IPS-NIHi7 (cell line): ENCODE measurements around the gene UBTD1.
A peak's percentile ranks its signal among the peaks of the same experiment; 100 is the strongest.
"Not testable (repeated sequence)": the region's sequence is repeated elsewhere in the genome, so short reads cannot be mapped to it uniquely, and the experiment has no call there.

Experiments used
- DNase-seq: peaks from one replicate; pipeline ENCODE4 v3.0.0; 2012; ENCODE audit warnings: mixed read lengths; ENCODE audit errors: extremely low spot score

The UBTD1 gene

DNA sequence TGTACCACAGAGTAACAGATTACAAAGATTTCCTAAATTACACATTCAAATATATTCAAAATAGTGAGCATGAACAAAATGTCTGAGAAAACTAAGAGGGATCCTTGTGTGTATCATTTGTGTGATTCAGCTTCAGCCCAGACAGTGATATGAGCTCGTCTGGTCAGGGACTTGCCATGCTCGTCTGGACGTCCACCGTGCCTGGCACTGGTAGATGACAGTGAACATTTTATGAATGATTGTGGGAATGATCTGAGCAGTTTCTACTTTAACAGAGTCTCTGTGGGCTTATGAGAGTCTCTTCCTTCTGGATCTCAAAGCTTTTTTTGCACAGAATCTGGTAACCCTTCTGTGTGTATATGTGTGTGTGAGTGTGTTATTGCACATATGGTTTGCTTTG, 39.7 kb downstream of the UBTD1 start:
- no peak for DNase-seq

DNA sequence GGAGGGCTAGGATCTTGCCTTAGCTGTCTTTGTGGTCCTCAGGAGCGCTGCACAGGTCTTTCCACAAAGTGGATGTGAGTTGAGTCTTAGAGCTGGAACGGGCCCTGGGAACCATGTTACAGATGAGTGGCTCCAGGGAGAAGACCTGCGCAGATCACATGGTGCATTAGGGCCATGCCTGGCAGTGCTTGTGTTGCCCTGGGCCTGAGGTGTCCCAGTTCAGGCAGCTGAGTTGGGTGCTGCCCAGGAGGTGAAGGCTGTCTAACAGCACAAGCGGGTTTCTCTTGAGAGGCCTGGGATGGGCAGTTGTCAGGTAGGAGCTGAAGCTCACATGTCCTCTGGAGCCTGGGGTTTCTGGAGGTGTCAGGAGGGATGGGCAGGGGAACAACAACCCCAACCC, 40.1 kb downstream of the UBTD1 start:
- DNase-seq: no peak

DNA sequence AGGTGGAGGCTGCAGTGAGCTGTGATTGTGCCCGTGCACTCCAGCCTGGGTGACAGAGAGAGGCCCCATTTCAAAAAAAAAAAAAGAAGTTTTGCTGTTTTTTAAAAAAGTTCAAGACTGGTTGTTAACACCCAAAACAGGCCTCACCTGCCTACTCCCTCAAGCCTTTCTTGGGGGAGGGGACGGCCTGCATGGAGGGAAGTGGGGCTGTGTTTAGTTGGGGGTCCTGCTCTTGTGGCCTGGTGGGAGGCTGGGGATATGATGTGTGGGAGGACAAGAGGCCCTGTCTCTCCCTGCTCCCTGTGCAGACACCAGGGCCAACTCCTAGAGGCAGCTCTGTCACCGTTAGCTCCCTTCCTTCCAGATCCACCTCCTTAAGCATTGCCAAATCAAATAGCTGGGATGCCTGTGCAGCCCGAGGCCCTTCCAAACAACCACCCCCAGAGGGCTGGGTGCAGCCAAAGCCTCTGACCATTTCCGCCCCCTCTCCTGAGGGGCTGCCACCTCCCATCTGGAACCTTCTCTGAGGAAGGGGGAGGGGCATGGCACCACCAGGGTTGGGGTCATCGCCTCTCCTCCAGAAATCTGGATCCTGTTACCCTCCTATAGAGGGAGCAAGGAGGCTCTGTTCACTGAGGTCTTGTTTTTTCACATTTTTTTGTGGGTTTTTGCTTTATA, 40.9 kb downstream of the UBTD1 start:
- DNase-seq: peak; percentile 72

DNA sequence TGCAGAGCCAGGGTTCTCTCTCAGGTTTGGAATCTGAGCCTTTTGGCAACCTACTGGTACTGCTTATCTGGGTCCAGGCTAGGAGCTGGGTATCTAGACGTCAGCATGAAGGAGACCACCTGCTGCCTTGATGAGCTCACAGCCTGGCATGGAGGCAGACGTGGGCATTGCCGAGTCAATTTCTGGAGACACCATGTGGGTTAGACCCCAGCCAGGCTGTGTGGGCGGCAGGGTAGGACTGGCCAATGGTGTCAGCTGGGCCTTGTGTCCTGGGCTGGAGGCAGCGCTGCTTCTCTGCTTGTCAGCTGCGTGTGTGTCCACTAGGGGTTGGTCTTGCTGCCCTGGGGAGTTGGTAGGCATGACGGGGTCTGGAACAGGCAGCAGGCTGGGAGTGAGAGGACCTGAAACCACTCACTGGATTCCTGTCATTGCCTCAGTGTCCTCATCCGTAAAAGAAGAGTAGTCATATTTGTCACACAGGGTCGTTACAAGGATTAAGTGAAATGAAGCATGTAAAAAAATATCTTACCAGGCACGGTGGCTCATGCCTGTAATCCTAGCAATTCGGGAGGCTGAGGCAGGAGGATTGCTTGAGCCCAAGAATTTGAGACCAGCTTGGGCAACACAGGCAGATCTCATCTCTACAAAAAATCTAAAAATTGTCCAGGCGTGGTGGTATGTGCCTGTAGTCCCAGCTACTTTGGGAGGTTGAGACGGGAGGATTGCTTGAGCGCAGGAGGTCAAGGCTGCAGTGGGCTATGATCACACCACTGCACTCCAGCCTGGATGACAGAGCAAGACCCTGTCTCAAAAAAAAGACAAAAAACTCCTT, 42.2 kb downstream of the UBTD1 start:
- DNase-seq: no peak

DNA sequence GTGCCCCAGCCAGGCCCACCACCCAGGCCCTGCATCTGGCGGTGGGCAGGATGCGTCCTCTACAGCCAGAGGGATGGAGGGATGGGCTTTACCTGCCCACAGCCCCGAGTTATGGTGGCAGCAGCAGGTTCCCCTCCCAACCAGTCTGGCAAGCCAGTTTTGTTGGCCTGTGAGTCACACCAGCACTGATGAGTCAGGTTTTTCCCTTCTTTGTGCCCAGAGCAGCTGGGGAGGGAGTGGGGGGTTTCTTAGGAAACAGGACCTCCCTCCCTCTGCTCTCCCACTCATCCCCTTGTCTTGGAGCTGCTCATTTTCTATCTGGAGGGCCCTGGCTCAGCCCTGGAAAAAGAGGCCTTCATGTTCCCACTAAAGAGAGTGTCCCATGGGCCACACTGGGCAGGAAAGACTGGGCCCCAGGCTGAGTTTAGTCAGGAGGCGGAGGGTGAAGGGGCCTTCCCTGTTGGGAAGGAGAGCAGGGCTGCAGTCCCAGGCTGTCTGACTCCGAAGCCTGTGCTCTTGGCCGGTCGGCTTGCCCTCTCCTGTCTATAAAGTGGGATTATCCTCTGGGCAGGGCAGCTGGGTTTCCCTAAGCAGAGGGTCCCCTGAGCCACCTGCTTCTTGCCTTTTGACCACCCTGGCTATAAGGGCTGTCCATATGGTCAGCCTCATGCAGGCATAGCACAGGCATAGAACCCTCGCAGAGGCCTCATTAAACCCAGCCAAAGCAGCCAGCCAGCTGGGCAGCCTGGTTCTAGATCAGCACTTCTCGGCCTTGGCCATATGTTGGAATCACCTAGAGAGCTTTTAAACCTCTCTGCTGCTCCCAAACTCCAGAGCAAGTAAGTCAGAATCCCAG, 43.7 kb downstream of the UBTD1 start:
- peak; percentile 63 for DNase-seq

DNA sequence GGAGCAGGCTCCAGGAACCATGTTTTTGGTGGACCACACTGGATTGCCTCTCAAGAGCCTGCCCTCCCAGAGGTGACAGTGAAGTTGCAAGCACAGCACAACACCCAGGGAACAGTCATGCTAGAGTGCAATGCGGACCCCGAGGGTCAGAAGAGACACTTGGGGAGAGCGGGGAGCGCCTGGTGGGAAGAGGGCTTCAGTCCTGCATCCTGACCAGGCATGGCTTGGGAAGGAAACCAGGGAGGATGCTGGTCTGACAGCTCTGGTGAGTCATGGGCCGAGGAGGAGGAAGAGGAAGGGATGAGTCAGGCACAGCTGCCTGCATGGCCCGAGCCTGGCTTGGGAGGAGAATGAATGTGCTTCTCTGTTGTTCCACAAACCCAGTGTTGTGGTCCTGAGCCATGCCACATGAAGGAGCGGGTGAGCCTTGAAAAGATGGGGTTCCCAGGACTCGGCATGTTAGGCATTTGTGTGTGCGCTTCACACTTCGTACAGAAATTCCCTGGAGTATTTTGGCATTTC, 44.4 kb downstream of the UBTD1 start:
- DNase-seq: peak; percentile 56

DNA sequence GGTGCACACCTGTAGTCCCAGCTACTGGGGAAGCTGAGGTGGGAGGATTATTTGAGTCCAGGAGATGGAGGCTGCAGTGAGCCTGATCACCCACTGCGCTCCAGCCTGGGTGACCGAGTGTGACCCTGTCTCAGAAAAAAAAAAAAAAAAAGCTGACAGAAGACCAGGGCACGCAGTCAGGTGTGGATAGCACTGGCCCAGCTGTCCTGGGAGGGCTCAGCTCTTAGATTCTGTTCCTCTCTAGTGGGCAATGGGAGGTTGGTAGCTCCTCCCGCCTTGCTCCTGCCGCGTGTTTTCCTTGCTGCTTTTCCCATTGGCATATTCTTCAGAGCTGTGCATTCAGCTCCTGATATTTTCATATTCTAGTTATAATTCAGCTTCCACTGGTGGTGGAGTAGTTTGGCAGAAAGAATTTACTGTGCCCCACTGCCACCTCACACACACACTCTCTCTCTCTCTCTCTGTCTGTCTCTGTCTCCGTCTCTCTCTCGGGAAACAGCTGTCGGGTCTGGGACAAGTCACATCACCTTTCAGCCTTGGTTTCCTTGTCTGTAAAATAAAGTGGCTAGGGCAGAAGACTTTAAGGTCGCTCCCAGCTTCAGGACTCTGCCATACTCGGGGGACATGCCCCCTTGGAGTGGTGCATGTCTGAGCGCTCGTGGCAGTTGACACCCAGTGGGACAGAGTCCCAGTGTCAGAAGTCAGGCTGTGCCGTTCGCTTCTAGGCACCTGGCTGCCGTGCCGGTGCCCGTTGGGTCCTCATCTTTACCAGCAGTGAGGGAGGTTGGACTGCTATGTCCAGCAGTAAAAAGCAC, 47.9 kb downstream of the UBTD1 start:
- DNase-seq: no peak

DNA sequence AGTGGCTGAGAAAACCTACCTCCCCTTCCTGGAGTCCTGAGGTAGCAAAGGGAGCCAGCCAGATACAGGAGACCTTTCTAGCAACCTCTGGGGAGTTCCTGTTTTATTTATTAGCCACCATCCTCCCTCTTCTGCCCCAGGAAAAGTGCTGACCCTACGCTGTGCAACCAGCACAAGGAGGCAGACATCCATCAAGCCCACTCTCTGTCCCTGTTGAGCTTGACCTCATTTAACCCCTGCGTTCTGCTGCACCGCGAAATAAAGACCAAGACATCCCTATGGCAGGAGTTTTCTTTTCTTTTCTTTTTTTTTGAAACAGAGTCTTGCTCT, 48.5 kb downstream of the UBTD1 start:
- no peak for DNase-seq

DNA sequence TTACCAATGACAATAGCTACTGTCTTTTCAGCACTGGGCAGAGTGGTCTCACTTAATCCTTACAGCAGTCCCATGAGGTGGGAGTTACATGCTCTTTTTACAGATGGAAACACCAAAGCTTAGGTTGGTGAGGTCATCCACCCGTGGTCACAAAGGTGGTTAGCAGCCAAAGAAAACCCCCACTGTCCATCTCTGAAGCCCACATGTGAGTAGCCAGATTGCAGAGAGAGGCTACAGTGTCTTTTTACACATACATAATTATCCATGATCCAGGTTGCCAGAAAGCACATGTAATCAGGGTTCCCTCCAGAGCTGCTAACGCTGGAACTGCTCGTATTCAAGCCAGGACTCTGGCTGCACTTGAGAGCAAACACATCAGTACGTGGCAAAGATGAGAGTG, 49.2 kb downstream of the UBTD1 start:
- no peak for DNase-seq

DNA sequence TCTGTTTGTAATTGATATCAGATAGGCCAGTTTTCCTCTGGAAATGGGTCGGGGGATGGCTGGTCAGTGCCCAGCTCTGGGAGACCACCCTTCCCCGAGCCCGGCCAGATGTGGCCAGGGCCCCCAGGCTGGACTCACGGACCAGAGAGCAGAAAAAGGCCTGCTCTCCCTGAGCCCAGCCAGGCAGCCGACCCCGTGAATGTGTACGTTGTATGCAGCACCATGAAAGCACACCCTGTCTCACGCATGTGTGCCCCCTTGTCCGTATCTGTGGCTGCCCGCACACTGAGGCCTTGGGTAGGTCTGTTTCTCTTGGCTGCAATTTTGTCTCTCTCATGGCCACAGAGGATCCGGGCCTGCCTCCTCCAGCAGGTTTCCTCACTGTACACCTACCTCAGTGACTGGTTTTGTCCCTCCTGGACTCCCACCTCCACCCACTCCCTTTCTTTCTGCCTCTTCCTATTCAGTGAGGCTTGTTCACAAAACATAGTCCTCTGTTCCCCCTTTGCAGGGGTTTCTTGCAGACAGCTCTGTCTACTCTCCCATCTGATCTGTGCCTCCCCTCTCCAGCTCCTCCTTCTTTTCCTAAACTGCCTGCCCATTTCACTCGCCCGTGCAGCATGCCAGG, 50.2 kb downstream of the UBTD1 start:
- DNase-seq: no peak

DNA sequence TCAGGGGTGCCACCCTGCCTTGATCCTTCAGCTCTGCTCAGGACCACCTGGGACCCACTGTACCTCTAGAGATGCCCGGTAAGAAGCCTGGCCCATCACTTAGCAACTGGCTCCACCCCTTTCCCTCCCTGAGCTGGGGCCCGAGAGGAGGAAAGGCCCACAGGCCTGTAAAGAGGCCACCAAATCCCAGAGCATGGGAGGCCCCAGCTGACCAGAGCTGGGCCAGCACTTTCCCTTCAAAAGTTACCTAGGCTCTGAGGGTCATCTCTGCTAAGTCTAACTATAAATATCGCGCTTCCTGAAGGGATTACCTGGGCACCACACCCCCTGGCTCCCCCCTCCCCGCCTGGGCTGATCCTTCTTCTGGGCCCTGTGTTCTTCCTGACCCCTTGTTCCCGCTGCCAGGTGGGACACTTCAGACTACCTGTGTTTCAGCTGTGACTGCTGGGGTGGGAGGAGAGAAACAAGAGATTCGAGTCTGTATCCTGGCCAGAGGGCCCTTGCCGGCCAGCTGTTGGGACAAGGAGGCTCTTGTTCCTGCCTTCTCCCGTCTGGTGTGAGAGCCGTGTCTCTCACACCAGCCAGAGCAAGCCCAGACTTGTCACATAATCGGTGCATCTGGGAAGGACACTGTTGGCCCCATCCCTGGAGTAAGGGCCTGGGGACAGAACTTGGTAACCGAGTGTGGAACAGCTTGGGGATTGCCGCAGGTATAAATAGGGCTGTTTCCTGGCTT, 51.0 kb downstream of the UBTD1 start:
- DNase-seq: no peak

DNA sequence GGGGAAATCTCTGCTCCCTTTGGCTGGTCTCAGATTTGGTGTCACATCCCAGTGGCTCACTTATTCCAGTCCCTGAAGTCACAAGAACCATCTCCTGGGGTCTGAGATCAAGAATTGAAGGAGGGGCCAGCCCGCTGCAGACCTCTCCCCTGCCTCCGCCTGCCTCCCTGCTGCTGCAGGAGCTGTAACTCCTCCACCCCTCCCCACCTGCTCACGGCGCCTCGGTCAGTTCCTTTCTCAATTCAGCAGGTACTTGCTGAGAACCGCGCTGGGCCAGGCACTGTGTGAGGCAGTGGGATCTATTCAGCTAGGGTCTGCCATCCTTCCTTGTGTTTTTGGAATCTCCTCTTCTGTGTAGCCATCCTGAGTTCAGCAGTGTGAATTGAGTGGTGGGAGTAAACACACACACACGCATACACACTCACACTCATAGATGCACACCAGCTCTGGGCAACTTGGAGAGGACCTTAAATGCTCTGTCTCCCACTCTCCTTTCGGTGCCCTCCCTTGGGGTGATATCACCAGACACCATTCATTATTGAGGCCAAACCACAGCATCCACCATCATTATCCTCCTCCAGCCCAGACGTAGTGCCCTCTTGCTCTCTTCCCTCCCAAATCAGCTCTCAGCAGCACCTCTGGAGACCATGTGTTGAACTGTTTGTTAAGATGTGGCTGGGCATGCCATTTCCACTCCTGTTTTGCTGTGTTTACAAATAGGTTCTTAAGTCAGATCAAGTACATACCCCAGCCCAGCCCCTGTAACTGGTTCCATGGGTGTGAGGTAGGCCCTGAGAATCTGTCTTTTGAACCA, 51.8 kb downstream of the UBTD1 start:
- DNase-seq: no peak

DNA sequence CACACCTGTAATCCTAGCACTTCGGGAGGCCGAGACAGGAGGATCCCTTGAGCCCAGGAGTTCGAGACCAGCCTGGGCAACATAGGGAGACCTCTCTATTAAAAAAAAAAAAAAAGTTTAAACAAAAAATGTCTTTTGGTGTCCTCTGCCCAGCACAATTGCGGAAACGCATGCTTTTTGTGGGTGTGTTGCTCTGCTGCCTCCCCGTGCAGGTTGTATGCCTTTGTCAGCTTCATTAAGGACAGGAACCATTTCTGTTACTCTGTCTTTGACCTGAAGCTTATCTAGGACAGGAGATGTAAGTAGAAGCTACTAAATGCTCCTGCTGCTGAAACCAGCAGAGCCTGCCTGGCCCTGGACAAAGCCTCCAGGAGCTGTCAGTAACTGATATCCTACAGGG, 52.5 kb downstream of the UBTD1 start:
- DNase-seq: no peak

DNA sequence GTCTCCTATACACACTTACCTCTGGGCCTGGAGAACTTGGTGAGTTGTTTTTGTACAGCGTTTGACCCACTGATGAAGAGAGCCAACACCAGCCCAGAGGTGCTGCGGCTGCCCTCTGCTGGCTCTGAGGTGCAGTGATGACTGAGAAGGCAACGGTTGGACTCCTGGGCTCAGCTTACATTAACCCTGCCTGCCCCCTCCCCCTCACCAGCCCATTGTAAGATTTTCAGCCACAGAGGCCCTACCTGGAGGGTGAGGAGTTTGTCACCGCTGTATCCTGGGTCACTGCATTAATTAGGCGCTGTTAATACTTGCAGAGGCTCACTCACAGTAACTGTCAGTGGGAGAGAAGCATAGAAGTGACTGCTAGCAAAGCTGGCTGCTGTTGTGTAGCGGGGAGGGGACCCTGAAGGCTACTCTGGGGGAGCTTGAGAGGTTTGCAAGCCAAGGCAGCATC, 54.9 kb downstream of the UBTD1 start:
- DNase-seq: peak; percentile 86

DNA sequence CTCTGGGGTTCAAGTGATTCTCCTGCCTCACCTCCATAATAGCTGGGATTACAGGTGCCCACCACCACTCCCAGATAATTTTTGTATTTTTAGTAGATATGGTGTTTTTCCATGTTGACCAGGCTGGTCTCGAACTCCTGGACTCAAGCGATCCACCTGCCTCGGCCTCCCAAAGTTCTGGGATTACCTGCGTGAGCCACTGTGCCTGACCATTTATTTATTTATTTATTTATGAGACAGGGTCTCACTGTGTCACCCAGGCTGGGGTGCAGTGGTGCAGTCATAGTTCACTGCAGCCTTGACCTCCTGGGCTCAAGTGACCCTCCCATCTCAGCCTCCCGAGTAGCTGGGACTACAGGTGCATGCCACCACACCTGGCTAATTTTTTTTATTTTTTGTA, 55.6 kb downstream of the UBTD1 start:
- not testable (repeated sequence) for DNase-seq

DNA sequence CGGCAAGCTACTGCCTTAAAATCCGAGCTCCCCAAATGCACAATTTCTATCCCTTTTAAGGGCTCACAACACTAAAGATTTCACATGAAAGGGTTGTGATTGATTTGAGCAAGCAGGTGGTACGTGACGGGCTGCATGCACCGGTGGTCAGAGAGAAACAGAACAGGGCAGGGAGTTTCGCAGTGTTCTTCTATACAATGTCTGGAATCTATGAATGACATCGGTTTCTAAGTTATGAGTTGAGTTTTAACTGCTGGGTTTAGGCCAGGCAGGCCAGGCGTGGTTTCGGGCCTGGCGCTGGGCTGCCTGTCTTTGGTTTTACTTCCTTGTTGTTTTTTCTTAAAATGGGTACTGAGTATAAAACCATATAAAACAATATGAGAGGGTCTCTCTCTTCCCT, 56.8 kb downstream of the UBTD1 start:
- DNase-seq: not testable (repeated sequence)

DNA sequence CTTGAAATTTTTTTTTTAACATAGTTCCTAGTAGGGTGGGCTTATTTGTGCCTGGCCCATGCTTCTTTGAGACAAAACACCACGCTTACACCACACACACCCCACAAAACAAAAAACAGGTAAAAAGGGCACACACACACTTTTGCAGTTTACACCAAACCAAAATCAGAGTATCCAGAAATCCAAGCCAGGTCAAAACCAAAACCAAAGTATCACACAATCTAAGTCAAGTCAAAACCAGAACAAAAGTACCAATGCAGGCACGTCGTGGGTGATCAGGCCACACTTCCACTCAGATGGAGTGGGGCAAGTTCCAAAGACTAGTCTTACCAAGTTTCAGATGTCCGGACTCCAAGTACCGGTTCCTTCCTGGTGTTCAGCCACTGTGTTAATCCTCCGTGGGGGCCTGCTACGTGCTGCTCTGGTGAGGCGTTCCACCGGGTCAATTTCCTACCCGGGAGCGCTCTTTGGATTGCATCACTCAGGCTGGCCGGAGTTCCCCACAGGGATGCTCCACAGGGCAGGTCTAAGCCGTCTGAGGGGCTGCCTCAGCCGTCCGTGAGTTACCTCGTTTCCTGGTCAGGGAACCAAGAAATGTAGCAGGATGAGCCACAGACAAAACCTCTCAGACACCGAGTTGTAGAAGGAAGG, 62.1 kb downstream of the UBTD1 start:
- not testable (repeated sequence) for DNase-seq

DNA sequence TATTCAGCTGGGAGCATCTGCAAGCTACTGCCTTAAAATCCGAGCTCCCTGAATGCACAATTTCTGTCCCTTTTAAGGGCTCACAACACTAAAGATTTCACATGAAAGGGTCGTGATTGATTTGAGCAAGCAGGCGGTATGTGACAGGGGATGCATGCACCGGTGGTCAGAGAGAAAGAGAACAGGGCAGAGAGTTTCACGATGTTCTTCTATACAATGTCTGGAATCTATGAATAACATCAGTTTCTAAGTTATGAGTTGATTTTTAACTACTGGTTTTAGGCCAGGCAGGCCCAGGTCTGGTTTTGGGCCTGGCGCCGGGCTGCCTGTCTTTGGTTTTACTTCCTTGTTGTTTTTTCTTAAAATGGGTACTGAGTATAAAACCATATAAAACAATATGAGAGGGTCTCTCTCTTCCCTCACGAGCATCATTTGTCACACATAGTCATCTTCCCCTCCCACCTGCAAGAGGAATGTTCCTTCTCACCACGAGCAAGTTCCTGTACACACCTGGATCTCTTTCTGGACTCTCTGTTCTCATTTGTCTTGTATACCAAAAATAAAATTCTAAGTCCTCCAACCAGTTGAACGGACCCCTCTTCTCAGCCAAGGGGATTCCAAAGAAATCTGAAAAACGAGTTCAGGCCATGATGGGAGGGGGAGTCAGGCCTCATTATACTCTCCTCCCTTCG, 62.8 kb downstream of the UBTD1 start:
- not testable (repeated sequence) for DNase-seq
